GM03348 (cell line): ENCODE measurements around the gene LIMS1.
A peak's percentile ranks its signal among the peaks of the same experiment; 100 is the strongest.
"Not testable (repeated sequence)": the region's sequence is repeated elsewhere in the genome, so short reads cannot be mapped to it uniquely, and the experiment has no call there.

Experiments used
- DNase-seq: peaks from one replicate; pipeline ENCODE4 v3.0.0; 2012; ENCODE audit warnings: low spot score

Gene LIMS1

GRCh38 chr2:108664979-108665378 lies 130.7 kb downstream of the LIMS1 start:
- DNase-seq, result not testable (repeated sequence)

DNA sequence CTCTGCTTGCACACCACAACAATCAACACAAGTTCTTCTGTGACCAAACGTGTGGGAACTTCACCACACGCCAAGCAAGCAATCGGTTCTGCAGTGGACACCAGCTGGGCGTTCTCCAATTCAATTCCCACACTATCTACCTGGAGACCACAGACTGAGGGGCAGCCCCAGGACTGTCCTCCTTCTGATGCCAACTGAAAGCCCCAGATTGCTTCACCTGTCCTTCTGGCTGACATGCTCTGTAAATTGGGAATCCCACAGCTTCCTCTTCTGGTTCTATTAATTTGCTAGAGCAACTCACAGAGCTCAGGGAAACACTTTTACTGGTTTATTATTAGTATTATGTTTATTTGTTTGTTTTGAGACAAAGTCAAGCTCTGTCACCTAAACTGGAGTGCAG lies 131.7 kb downstream of the LIMS1 start:
- not testable (repeated sequence) for DNase-seq

DNA sequence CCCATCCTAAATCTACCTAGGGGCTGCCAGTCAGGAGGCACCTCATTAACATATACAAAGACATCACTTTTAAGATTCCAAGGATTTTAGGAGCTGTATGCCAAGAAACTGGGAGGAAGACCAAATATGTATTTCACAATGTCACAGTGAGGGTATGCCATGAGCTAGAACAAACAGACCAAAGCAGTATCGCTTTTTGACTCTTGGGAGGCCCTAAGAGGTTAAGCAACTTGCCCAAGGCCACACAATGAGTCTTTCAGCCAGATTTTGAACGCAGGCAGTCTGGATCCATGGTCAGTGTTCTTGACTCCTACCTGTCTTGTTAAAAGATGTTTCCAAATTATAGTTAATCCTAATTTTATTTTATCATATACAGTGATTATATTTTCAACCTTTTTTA lies 132.9 kb downstream of the LIMS1 start:
- DNase-seq, result not testable (repeated sequence)

GRCh38 chr2:108670282-108670681 lies 136.0 kb downstream of the LIMS1 start:
- DNase-seq, result not testable (repeated sequence)

DNA sequence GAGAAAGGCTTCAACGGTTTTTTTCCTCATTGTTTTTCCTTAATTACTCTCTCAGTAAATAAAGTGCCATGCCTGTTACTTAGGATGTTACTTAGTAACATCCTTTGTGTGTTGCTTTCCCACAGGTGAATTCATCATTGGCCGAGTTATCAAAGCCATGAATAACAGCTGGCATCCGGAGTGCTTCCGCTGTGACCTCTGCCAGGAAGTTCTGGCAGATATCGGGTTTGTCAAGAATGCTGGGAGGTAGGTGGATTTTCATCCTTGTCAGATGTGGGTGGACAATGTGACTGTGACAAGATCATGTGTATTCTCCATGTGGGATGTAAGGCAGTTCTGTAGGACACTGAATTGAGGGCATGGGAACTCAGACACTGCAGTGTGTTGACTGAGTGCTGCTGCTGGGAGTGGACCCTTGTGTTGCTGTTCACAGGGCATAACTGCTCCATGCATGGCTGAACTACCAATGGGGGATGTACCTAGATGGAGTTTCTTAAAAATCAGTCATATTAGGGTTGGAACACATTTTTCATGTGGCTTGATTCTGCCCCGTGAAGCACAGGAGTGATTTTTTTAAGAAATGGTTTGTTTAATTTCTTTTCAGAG lies 138.0 kb downstream of the LIMS1 start:
- DNase-seq, result not testable (repeated sequence)

DNA sequence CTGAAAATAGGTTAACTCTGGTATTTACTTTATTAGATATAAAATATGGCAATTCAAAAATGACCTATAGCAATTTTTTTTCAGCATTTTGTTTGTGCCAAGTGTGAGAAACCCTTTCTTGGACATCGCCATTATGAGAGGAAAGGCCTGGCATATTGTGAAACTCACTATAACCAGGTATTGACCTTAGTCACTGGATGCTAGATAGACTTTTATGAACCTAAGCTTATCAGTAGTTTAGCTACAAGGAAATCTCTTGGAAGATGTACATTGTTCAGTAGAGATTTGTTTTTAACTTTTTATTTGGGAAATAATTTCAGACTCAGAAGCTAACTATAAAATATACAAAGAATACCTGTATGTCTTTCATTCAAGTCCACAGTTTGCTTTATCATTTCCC lies 142.3 kb downstream of the LIMS1 start:
- DNase-seq, result not testable (repeated sequence)

- not testable (repeated sequence) for DNase-seq
Observed at GRCh38 chr2:108677239-108677744, 143.0 kb downstream of the LIMS1 start.

DNA sequence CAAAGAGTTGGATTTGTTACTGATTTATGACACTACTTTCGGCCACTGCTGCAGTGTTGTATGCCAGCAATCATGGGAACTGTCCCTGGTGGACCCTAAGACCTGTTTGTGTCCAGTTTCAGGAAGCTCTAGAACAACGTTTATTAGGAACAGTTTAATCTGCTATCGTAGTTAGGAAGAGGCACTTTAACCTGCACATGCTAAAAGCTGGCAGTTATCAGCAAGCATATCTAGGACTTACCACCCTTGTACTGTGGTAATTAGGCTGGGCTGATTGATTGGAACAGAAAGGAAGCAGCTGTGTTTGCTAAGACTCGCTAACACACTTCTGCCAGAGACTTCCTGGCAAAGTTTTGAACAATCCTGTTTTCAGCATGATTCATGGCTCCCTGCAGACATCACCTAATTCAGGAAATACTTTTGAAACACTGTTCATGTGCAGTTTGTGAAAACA lies 144.0 kb downstream of the LIMS1 start:
- DNase-seq, result peak; percentile 35

GRCh38 chr2:108680805-108681204 lies 146.5 kb downstream of the LIMS1 start:
- DNase-seq, result not testable (repeated sequence)

- DNase-seq, result not testable (repeated sequence)
Observed at GRCh38 chr2:108688818-108689756, 154.8 kb downstream of the LIMS1 start.

DNA sequence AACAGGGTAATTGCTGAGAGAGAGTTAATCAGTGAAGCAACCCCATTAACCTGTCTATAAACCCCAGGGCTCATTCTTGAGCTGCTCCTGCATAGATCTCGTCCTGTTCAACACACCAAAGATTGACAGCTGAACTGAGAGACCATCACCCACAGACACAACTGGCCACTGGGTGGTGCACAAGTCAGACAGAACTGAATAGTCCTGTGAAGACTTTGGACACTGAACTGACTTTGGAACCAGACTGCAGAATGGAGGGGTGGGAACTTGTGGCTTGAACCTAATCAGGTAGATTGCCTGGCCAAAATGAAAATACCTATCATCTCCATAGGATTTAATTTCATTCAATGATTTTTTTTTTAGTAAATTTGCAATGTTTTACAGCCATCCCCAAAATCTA lies 155.7 kb downstream of the LIMS1 start:
- not testable (repeated sequence) for DNase-seq

DNA sequence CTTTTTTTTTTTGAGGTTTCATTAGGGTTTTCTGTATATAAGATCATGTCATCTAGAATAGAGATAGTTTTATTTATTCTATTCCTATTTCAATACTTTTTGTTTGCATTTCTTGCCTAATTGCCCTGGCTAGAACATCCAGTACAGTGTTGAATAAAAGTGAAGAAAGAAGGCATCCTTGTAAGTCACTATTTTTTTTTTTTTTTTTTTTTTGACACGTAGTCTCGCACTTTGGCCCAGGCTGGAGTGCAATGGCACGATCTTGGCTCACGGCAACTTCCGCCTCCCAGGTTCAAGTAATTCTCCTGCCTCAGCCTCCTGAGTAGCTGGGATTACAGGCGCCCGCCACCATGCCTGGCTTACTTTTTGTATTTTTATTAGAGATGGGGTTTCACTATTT lies 157.2 kb downstream of the LIMS1 start:
- DNase-seq, result no peak

GRCh38 chr2:108701208-108701607 lies 166.9 kb downstream of the LIMS1 start:
- DNase-seq, result no peak

- DNase-seq, result no peak
Observed at GRCh38 chr2:108701806-108702205, 167.5 kb downstream of the LIMS1 start.

- no peak for DNase-seq
Observed at GRCh38 chr2:108704871-108705270, 170.6 kb downstream of the LIMS1 start.

- DNase-seq, result no peak
Observed at GRCh38 chr2:108707300-108707699, 173.0 kb downstream of the LIMS1 start.

DNA sequence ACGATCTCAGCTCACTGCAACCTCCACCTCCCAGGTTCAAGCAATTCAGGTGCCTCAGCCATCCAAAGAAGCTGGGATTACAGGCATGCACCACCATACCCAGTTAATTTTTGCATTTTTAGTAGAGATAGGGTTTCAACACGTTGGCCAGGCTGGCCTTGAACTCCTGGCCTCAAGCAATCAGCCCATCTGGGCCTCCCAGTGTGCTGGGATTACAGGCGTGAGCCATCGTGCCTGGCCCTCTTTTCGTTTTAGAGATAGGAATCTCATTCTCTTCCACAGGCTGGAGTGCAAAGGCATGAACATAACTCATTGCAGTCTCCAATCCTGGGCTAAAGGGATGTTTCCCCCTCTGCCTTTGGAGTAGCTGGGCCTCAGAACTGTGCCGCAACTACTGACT lies 182.7 kb downstream of the LIMS1 start:
- not testable (repeated sequence) for DNase-seq

DNA sequence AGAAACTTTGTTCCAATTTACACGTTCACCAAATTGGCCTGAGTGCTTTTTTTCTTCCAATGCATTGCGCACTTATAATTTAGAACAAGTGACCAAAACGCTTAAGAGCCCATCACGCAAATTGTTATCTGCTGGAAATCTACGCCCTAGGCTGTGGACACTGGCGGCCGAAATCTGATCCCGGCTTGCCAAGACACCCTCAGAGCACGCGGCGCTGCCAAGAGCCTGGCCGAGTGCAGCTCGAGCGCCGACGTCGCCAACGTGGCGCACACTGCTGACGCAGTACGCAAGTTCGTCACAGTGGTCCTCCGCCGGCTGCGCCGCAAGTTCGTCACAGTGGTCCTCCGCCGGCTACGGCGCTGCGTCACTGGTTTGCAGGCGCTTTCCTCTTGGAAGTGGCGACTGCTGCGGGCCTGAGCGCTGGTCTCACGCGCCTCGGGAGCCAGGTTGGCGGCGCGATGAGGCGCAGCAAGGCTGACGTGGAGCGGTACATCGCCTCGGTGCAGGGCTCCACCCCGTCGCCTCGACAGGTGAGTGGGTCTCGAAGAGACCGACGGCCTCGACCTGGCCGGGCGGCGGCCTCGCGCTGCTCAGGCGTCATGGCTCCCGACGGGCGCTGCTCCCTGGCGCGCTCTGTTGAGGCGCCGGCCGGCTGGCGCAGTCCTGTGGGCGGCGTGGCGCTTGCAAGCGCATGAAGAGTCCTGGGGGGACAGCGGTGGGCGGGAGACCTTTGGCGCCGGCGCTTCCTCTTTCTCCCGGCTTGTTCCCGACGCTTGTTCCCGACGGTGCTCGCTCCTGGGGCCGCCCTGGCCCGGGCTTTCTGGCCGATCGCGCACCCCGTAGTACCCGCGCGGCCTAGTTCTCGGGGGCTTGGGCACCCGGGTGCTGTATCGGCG lies 185.1 kb downstream of the LIMS1 start, which contains the start of gene RANBP2:
Gene RANBP2 (plus strand): TSS at position 334 of the 896 bp plus-strand sequence. CDS start 125 bp downstream, at position 459.
- DNase-seq, result peak; percentile 94

DNA sequence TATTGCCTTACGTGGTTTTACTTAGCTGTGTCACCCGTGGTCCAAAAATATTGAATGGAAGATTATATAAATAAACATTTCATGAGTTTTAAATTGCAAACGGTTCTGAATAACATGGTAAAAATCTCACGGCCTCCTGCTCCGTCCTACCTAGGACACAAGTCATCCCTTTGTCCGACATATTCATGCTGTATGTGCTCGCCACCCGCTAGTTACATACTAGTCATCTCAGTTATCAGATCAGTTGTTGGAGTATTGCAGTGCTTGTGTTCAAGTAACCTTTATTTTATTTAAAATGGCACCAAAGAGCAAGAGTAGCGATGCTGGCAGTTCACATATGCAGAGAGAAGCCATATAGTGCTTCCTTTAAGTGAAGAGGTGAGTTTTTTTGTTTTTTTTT lies 191.8 kb downstream of the LIMS1 start:
- not testable (repeated sequence) for DNase-seq

DNA sequence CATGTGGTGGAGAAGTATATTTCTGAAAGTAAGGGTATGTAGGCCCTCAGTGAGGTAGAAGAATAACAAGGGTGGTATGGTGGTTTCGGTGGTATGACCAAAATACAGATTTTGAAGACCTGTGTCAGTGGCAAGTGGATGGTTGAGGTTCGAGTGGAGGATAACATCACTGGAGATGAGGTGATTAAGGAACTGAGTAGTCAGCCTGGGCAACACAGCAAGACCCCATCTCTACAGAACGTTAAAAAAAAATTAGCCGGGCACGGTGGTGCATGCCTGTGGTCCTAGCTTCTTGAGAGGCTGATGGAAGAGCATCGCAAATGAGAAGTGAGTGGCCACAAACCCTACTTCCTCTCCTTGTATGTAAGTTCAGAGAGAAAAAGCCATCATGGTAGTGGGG lies 200.4 kb downstream of the LIMS1 start:
- not testable (repeated sequence) for DNase-seq
